ENCODE data around the gene TRIML1.

- TF ChIP-seq EZH2 (IDR thresholded peaks at IDR 0.05; ENCODE audit: borderline replicate concordance, insufficient read depth, low read depth, low read length, poor library complexity, severe bottlenecking) (no peak), CTCF (IDR thresholded peaks at IDR 0.05) (no peak)
Measured at GRCh38 chr4:188162698-188163097, 23.5 kb downstream of the TRIML1 start.

Measured in B cell (primary cell).